ENCODE data around the gene CDCP2.
"Not testable (repeated sequence)": the region's sequence is repeated elsewhere in the genome, so short reads cannot be mapped to it uniquely, and the experiment has no call there.

Gene CDCP2

GRCh38 chr1:54167422-54168139 is 14.8 kb upstream of the CDCP2 start:
- DNase-seq, result no peak

GRCh38 chr1:54166357-54166756 is 13.6 kb upstream of the CDCP2 start:
- not testable (repeated sequence) for DNase-seq

- DNase-seq, result no peak
These were observed 12.3 kb upstream of the CDCP2 start for GRCh38 chr1:54165146-54165545.

- no peak for DNase-seq
These were observed 10.8 kb upstream of the CDCP2 start for GRCh38 chr1:54163573-54163972.

- DNase-seq, result no peak
These were observed 10.3 kb upstream of the CDCP2 start for GRCh38 chr1:54163051-54163450.

- DNase-seq, result no peak
These were observed 8.8 kb upstream of the CDCP2 start for GRCh38 chr1:54161495-54162168.

- no peak for DNase-seq
These were observed 7.6 kb upstream of the CDCP2 start for GRCh38 chr1:54160351-54160750.

GRCh38 chr1:54159733-54160316 is 7.0 kb upstream of the CDCP2 start:
- DNase-seq, result no peak

- DNase-seq, result no peak
These were observed 5.3 kb upstream of the CDCP2 start for GRCh38 chr1:54158071-54158470.

GRCh38 chr1:54157401-54157800 is 4.6 kb upstream of the CDCP2 start:
- DNase-seq, result no peak

- DNase-seq, result no peak
These were observed 4.2 kb upstream of the CDCP2 start for GRCh38 chr1:54156986-54157385.

GRCh38 chr1:54156201-54156600 is 3.4 kb upstream of the CDCP2 start:
- DNase-seq, result no peak

- no peak for DNase-seq
These were observed 987 bp upstream of the CDCP2 start for GRCh38 chr1:54153535-54154439.

GRCh38 chr1:54151013-54151412 is 1.8 kb downstream of the CDCP2 start:
- no peak for DNase-seq

GRCh38 chr1:54149734-54150133 is 3.1 kb downstream of the CDCP2 start:
- no peak for DNase-seq

GRCh38 chr1:54144366-54144765 is 8.4 kb downstream of the CDCP2 start:
- no peak for DNase-seq

GRCh38 chr1:54142146-54142900 is 10.5 kb downstream of the CDCP2 start:
- DNase-seq, result no peak

GRCh38 chr1:54139711-54140110 is 13.1 kb downstream of the CDCP2 start:
- DNase-seq, result no peak

GRCh38 chr1:54138994-54139393 is 13.8 kb downstream of the CDCP2 start:
- no peak for DNase-seq

GRCh38 chr1:54137534-54138061 is 15.2 kb downstream of the CDCP2 start:
- no peak for DNase-seq

- DNase-seq, result no peak
These were observed 15.8 kb downstream of the CDCP2 start for GRCh38 chr1:54136963-54137533.

Data from activated CD4-positive, alpha-beta T cell treated with anti-CD3 and anti-CD28 coated beads for 48 hours (primary cell).